Neural cell (in vitro differentiated cells): ENCODE results near the gene SEC14L3. TPM values are rescaled to one million over a fixed set of nuclear protein-coding genes. Genes with fewer than 3 reads are reported as not detected.

Experiments
- H2AFZ ChIP-seq: fragments of 200-600, 300-800 bp; sonication (generic), shearing (Covaris generic); 2 replicates; pipeline ENCODE4 v1.6.0; 2014; ENCODE audit warnings: low read depth, mild to moderate bottlenecking, antibody characterized with exemption, low read length, moderate library complexity
- H3F3A ChIP-seq: fragments of 200-600 bp; shearing (Covaris generic); 2 replicates; pipeline ENCODE4 v1.6.1; 2016; ENCODE audit warnings: mild to moderate bottlenecking, moderate library complexity, mixed read lengths, antibody characterized with exemption, low read length; ENCODE audit not compliant: insufficient read depth, poor library complexity, severe bottlenecking
- H3K27ac ChIP-seq: fragments of 200-600, 300-800 bp; sonication (generic), shearing (Covaris generic); 2 replicates; pipeline ENCODE4 v1.5.1; 2014; ENCODE audit warnings: mild to moderate bottlenecking, low read length, moderate library complexity
- H3K27me3 ChIP-seq: fragments of 300-800, 200-600 bp; sonication (generic), shearing (Covaris generic); 2 replicates; pipeline ENCODE4 v1.6.0; 2014; ENCODE audit warnings: mild to moderate bottlenecking, low read depth, low read length, moderate library complexity; ENCODE audit not compliant: insufficient read depth
- H3K36me3 ChIP-seq: fragments of 300-800, 200-600 bp; sonication (generic), shearing (Covaris generic); 2 replicates; pipeline ENCODE4 v1.5.1; 2014; ENCODE audit warnings: mild to moderate bottlenecking, antibody characterized with exemption, low read length, moderate library complexity; ENCODE audit not compliant: insufficient read depth
- H3K4me2 ChIP-seq: fragments of 300-800, 200-600 bp; sonication (generic), shearing (Covaris generic); 2 replicates; pipeline ENCODE4 v1.6.0; 2014; ENCODE audit warnings: mild to moderate bottlenecking, low read length
- H3K4me3 ChIP-seq: fragments of 300-800, 200-600 bp; sonication (generic), shearing (Covaris generic); 2 replicates; pipeline ENCODE4 v1.5.1; 2014; ENCODE audit warnings: mild to moderate bottlenecking, low read length, moderate library complexity
- H3K79me2 ChIP-seq: fragments of 200-600 bp; shearing (Covaris generic); replicated peaks from 2 replicates; pipeline ENCODE4 v1.6.0; 2014; ENCODE audit warnings: mild to moderate bottlenecking, low read length, moderate library complexity; ENCODE audit not compliant: insufficient read depth
- H3K9ac ChIP-seq: fragments of 300-800, 200-600 bp; sonication (generic), shearing (Covaris generic); 2 replicates; pipeline ENCODE4 v1.6.1; 2016; ENCODE audit warnings: mild to moderate bottlenecking, low read length, mixed read lengths
- H3K9me2 ChIP-seq: fragments of 200-600 bp; shearing (Covaris generic); 2 replicates; pipeline ENCODE4 v1.6.1; 2016; ENCODE audit warnings: mild to moderate bottlenecking, low read length, mixed read lengths; ENCODE audit not compliant: insufficient read depth
- H3K9me3 ChIP-seq: fragments of 200-600, 300-800 bp; sonication (generic), shearing (Covaris generic); 2 replicates; pipeline ENCODE4 v1.6.1; 2016; ENCODE audit warnings: mild to moderate bottlenecking, mixed run types, low read length, moderate library complexity, mixed read lengths
- H4K20me1 ChIP-seq: fragments of 200-600 bp; shearing (Covaris generic); 2 replicates; pipeline ENCODE4 v1.6.1; 2016; ENCODE audit warnings: mild to moderate bottlenecking, mixed run types; ENCODE audit not compliant: insufficient read depth
- EP300 ChIP-seq: fragments of 450-650 bp; conservative IDR thresholded peaks from 2 replicates; pipeline ENCODE4 v1.6.1; 2014; ENCODE audit warnings: antibody characterized with exemption, mild to moderate bottlenecking, moderate library complexity; ENCODE audit not compliant: poor library complexity, severe bottlenecking
- EZH2 ChIP-seq: fragments of 200-600, 300-800 bp; shearing (Covaris generic), sonication (generic); IDR thresholded peaks from 2 replicates; pipeline ENCODE4 v1.6.1; 2014; ENCODE audit warnings: antibody characterized with exemption, low read length, borderline replicate concordance, mild to moderate bottlenecking; ENCODE audit not compliant: insufficient read depth, poor library complexity, severe bottlenecking
- MXI1 ChIP-seq: fragments of 450-650 bp; conservative IDR thresholded peaks from 2 replicates; pipeline ENCODE4 v1.6.1; 2014; ENCODE audit warnings: antibody characterized with exemption, mild to moderate bottlenecking; ENCODE audit not compliant: poor library complexity, severe bottlenecking
- POLR2AphosphoS5 ChIP-seq: IDR thresholded peaks from 2 replicates; pipeline ENCODE4 v1.6.1; 2012
- RAD21 ChIP-seq: fragments of 450-650 bp; conservative IDR thresholded peaks from 2 replicates; pipeline ENCODE4 v1.6.1; 2014; ENCODE audit warnings: antibody characterized with exemption, mild to moderate bottlenecking, moderate library complexity
- SMC3 ChIP-seq: fragments of 450-650 bp; conservative IDR thresholded peaks from 2 replicates; pipeline ENCODE4 v1.6.1; 2014; ENCODE audit warnings: antibody characterized with exemption, mild to moderate bottlenecking, moderate library complexity; ENCODE audit not compliant: poor library complexity
- TAF1 ChIP-seq: IDR thresholded peaks from 2 replicates; pipeline ENCODE4 v1.6.1; 2012; ENCODE audit warnings: low read depth
- polyA plus RNA-seq: library from polyadenylated mRNA; depleted of rRNA; stranded (reverse); fragments of >200 nt; gene quantifications from 2 replicates; pipeline ENCODE4 v1.2.3, GENCODE V29; 2014
- TF ChIP-seq, protein P1 (sequence below): IDR thresholded peaks from 2 replicates; pipeline ENCODE4 v1.6.1; 2012; ENCODE audit warnings: borderline replicate concordance
- TF ChIP-seq, protein P2 (sequence below): fragments of 450-650 bp; IDR thresholded peaks from 2 replicates; pipeline ENCODE4 v1.5.1; 2014; ENCODE audit warnings: antibody characterized with exemption, mild to moderate bottlenecking, moderate library complexity; ENCODE audit not compliant: poor library complexity, severe bottlenecking

The SEC14L3 gene
- polyA plus RNA-seq, 1 donor from 2014 or later, result not detected

DNA sequence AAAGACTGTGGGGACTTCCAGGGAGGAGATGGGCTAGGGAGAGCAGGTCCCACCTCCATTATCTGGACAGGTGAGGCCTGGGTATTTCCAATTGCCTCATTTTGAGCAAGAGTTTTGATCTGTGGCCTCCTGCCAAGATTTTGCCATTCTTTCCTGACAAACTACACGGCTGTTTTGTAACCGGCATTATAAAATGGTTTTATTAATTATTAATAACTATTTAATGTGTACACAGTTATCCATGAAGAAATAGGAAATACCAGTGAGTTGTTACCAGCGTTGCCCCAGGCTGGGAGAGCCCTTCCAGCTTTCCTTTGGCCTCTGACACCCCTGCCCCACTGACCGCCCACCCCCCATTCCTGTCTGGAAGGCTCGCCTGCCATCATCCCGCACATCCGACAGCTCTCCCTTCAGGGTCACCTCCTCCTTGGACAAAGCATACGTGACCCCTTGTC is 14.9 kb upstream of the SEC14L3 start:
- Histone ChIP-seq H2AFZ (no peak overlapping the region), H3F3A (no peaks in the 10 kb centered on the region)
- TF ChIP-seq EP300, result no peak
- no peak for TF ChIP-seq POLR2AphosphoS5
- no peak for TF ChIP-seq MXI1
- TF ChIP-seq, protein P1, sequence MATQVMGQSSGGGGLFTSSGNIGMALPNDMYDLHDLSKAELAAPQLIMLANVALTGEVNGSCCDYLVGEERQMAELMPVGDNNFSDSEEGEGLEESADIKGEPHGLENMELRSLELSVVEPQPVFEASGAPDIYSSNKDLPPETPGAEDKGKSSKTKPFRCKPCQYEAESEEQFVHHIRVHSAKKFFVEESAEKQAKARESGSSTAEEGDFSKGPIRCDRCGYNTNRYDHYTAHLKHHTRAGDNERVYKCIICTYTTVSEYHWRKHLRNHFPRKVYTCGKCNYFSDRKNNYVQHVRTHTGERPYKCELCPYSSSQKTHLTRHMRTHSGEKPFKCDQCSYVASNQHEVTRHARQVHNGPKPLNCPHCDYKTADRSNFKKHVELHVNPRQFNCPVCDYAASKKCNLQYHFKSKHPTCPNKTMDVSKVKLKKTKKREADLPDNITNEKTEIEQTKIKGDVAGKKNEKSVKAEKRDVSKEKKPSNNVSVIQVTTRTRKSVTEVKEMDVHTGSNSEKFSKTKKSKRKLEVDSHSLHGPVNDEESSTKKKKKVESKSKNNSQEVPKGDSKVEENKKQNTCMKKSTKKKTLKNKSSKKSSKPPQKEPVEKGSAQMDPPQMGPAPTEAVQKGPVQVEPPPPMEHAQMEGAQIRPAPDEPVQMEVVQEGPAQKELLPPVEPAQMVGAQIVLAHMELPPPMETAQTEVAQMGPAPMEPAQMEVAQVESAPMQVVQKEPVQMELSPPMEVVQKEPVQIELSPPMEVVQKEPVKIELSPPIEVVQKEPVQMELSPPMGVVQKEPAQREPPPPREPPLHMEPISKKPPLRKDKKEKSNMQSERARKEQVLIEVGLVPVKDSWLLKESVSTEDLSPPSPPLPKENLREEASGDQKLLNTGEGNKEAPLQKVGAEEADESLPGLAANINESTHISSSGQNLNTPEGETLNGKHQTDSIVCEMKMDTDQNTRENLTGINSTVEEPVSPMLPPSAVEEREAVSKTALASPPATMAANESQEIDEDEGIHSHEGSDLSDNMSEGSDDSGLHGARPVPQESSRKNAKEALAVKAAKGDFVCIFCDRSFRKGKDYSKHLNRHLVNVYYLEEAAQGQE, result no peak
- no peak for TF ChIP-seq TAF1
- TF ChIP-seq, protein P2, sequence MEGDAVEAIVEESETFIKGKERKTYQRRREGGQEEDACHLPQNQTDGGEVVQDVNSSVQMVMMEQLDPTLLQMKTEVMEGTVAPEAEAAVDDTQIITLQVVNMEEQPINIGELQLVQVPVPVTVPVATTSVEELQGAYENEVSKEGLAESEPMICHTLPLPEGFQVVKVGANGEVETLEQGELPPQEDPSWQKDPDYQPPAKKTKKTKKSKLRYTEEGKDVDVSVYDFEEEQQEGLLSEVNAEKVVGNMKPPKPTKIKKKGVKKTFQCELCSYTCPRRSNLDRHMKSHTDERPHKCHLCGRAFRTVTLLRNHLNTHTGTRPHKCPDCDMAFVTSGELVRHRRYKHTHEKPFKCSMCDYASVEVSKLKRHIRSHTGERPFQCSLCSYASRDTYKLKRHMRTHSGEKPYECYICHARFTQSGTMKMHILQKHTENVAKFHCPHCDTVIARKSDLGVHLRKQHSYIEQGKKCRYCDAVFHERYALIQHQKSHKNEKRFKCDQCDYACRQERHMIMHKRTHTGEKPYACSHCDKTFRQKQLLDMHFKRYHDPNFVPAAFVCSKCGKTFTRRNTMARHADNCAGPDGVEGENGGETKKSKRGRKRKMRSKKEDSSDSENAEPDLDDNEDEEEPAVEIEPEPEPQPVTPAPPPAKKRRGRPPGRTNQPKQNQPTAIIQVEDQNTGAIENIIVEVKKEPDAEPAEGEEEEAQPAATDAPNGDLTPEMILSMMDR, result no peak
- no peak for TF ChIP-seq SMC3
- TF ChIP-seq EZH2, result no peak
- TF ChIP-seq RAD21, result no peak

GRCh38 chr22:30486118-30486517 is 14.3 kb upstream of the SEC14L3 start:
- no peak overlapping the region for H3K9ac ChIP-seq
- no peak overlapping the region for H3K27ac ChIP-seq
- H3K4me3 ChIP-seq, result no peak overlapping the region
- no peaks in the 10 kb centered on the region for H3K79me2 ChIP-seq
- H3K9me3 ChIP-seq, result no peaks in the 10 kb centered on the region
- TF ChIP-seq SMC3 (no peak), RAD21 (no peak), MXI1 (no peak), POLR2AphosphoS5 (no peak), TAF1 (no peak), EP300 (no peak)
- TF ChIP-seq, protein P2, result no peak
- TF ChIP-seq, protein P1, result no peak
- H4K20me1 ChIP-seq, result no peaks in the 10 kb centered on the region
- no peaks in the 10 kb centered on the region for H3K27me3 ChIP-seq
- no peaks in the 10 kb centered on the region for H3F3A ChIP-seq
- no peaks in the 10 kb centered on the region for H3K9me2 ChIP-seq
- no peaks in the 10 kb centered on the region for H3K36me3 ChIP-seq
- H2AFZ ChIP-seq, result no peak overlapping the region
- no peak overlapping the region for H3K4me2 ChIP-seq

More for the DNA sequence above, 14.9 kb upstream of the SEC14L3 start:
- no peak overlapping the region for H3K27ac ChIP-seq
- H4K20me1 ChIP-seq, result no peaks in the 10 kb centered on the region
- no peaks in the 10 kb centered on the region for H3K27me3 ChIP-seq
- no peak overlapping the region for H3K9ac ChIP-seq
- no peaks in the 10 kb centered on the region for H3K9me2 ChIP-seq
- no peaks in the 10 kb centered on the region for H3K79me2 ChIP-seq
- H3K9me3 ChIP-seq, result no peaks in the 10 kb centered on the region
- H3K4me3 ChIP-seq, result no peak overlapping the region
- no peaks in the 10 kb centered on the region for H3K36me3 ChIP-seq
- H3K4me2 ChIP-seq, result no peak overlapping the region
